ENCODE data around the gene MAP4K2.

DNA sequence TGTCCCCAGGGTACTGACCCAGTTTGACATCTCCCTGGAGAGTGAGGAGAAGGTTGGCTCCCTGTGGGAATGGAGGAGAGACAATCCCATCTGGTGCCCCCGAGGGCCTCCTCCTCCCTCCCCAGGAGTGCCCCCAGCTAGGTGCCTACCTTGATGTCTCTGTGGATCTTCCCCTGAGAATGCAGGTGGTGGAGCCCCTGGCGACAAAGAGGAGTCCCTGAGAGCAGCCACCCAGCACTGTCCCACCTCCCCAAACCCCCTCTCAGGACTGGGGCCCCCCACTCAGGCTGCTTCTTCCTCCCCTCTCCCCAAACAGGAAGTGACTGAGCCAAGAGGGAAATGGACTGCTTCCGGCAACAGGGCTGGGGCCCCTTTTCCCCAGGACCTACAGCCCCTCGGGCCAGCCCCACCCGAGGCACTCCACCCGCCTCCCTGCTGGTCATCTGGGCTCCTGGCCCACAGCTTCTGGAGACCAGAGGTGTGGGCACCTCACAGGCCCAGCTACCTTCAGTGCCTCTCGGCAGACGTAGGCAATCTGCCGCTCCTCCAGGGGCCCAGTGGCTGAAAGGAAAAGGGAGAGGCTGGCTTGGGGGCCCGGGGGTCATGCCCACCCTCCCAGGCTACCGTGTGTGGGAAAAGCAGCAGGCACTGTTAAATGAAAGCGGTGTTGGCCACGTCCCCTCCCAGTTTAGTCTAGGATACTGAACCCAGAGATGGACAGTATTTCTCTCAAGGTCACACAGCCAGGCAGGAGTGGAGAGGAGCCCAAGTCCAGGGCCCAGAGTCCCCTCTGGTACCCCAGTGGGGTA, 1.2 kb downstream of the MAP4K2 start:
- TF ChIP-seq, protein P1, sequence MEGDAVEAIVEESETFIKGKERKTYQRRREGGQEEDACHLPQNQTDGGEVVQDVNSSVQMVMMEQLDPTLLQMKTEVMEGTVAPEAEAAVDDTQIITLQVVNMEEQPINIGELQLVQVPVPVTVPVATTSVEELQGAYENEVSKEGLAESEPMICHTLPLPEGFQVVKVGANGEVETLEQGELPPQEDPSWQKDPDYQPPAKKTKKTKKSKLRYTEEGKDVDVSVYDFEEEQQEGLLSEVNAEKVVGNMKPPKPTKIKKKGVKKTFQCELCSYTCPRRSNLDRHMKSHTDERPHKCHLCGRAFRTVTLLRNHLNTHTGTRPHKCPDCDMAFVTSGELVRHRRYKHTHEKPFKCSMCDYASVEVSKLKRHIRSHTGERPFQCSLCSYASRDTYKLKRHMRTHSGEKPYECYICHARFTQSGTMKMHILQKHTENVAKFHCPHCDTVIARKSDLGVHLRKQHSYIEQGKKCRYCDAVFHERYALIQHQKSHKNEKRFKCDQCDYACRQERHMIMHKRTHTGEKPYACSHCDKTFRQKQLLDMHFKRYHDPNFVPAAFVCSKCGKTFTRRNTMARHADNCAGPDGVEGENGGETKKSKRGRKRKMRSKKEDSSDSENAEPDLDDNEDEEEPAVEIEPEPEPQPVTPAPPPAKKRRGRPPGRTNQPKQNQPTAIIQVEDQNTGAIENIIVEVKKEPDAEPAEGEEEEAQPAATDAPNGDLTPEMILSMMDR (IDR thresholded peaks at IDR 0.05; ENCODE audit: borderline replicate concordance, extremely low read depth, low read length, poor library complexity, severe bottlenecking): no peak
- TF ChIP-seq EZH2 (IDR thresholded peaks at IDR 0.05; ENCODE audit: borderline replicate concordance, low read depth, low read length, severe bottlenecking): no peak
